GM23338 (cell line): ENCODE data around the gene FAM83C. TPM values are rescaled to one million over a fixed set of nuclear protein-coding genes. Genes with fewer than 3 reads are reported as not detected.

ENCODE experiments used
- ATAC-seq: fragments of 200-7000 bp; cut with Tn5 transposase; 3 replicates; pipeline ENCODE4 v1.9.1; 2020
- DNase-seq: peaks from one replicate; pipeline ENCODE4 v3.0.0-alpha.2; 2015; ENCODE audit warnings: low spot score
- H2AFZ ChIP-seq: fragments of 200-600 bp; sonication (generic); 2 replicates; pipeline ENCODE4 v1.8.0; 2016; ENCODE audit warnings: antibody characterized with exemption, mild to moderate bottlenecking, moderate library complexity
- H3F3A ChIP-seq: fragments of 200-600 bp; sonication (generic); replicated peaks from 2 replicates; pipeline ENCODE4 v1.8.0; 2017; ENCODE audit warnings: antibody characterized with exemption, mixed run types, low read depth
- H3K27ac ChIP-seq: fragments of 200-600 bp; sonication (generic); 2 replicates; pipeline ENCODE4 v1.6.1; 2016; ENCODE audit warnings: low read depth
- H3K27me3 ChIP-seq: fragments of 200-600 bp; sonication (generic); 2 replicates; pipeline ENCODE4 v1.8.0; 2016; ENCODE audit warnings: mild to moderate bottlenecking, mixed run types, moderate library complexity; ENCODE audit not compliant: insufficient read depth
- H3K36me3 ChIP-seq: fragments of 200-600 bp; sonication (generic); 2 replicates; pipeline ENCODE4 v1.8.0; 2016; ENCODE audit warnings: mild to moderate bottlenecking; ENCODE audit not compliant: insufficient read depth
- H3K4me1 ChIP-seq: fragments of 200-600 bp; sonication (generic); 2 replicates; pipeline ENCODE4 v1.8.0; 2016; ENCODE audit warnings: mild to moderate bottlenecking, moderate library complexity; ENCODE audit not compliant: insufficient read depth
- H3K4me2 ChIP-seq: fragments of 200-600 bp; sonication (generic); 2 replicates; pipeline ENCODE4 v1.7.1; 2017; ENCODE audit warnings: mixed run types
- H3K4me3 ChIP-seq: fragments of 200-600 bp; sonication (generic); 2 replicates; pipeline ENCODE4 v1.6.1; 2016; ENCODE audit warnings: mixed run types
- H3K79me2 ChIP-seq: fragments of 200-600 bp; sonication (generic); replicated peaks from 2 replicates; pipeline ENCODE4 v1.8.0; 2017; ENCODE audit warnings: mild to moderate bottlenecking; ENCODE audit not compliant: insufficient read depth
- H3K9me2 ChIP-seq: fragments of 200-600 bp; sonication (generic); 2 replicates; pipeline ENCODE4 v1.8.0; 2017; ENCODE audit not compliant: insufficient read depth
- H4K20me1 ChIP-seq: fragments of 200-600 bp; sonication (generic); replicated peaks from 2 replicates; pipeline ENCODE4 v1.8.0; 2017; ENCODE audit warnings: mild to moderate bottlenecking; ENCODE audit not compliant: insufficient read depth
- H3K27ac Mint-ChIP-seq: 2 replicates; pipeline ENCODE4 v1.8.0; 2020; ENCODE audit warnings: inconsistent platforms, mild to moderate bottlenecking, moderate library complexity, mixed read lengths
- H3K27me3 Mint-ChIP-seq: 3 replicates; pipeline ENCODE4 v1.8.0; 2022; ENCODE audit warnings: low read depth, mild to moderate bottlenecking, moderate library complexity, mixed read lengths, inconsistent platforms; ENCODE audit not compliant: insufficient read depth, poor library complexity
- H3K36me3 Mint-ChIP-seq: 3 replicates; pipeline ENCODE4 v1.8.0; 2021; ENCODE audit warnings: low read depth, mild to moderate bottlenecking, inconsistent platforms, moderate library complexity, mixed read lengths
- H3K4me1 Mint-ChIP-seq: 3 replicates; pipeline ENCODE4 v1.8.0; 2020; ENCODE audit warnings: mild to moderate bottlenecking, inconsistent platforms, mixed read lengths
- H3K4me3 Mint-ChIP-seq: 3 replicates; pipeline ENCODE4 v1.8.0; 2021; ENCODE audit warnings: moderate library complexity, mild to moderate bottlenecking, inconsistent platforms, mixed read lengths
- H3K9me3 Mint-ChIP-seq: 3 replicates; pipeline ENCODE4 v1.8.0; 2020; ENCODE audit warnings: moderate library complexity, mild to moderate bottlenecking, inconsistent platforms, mixed read lengths
- CREB1 ChIP-seq: fragments of 250-450 bp; sonication (Bioruptor Pico); IDR thresholded peaks from 2 replicates; pipeline ENCODE4 v1.5.0; 2020; ENCODE audit warnings: low read depth, mild to moderate bottlenecking, moderate library complexity
- CTCF ChIP-seq, 2 experiments: fragments of 200-600 bp in 1 of 2; sonication (generic) in 1 of 2; conservative IDR thresholded peaks; 2 replicates each; pipeline versions ENCODE4 v1.5.1 to v1.6.1; 2016 to 2017; ENCODE audit warnings: antibody characterized with exemption in 2 of 2, low read depth in 2 of 2, mild to moderate bottlenecking in 2 of 2, moderate library complexity in 1 of 2
- ETS1 ChIP-seq: IDR thresholded peaks from 2 replicates; pipeline ENCODE4 v1.6.1; 2016; ENCODE audit warnings: antibody characterized with exemption
- EZH2 ChIP-seq: fragments of 200-600 bp; sonication (generic); IDR thresholded peaks from one replicate; pipeline ENCODE4 v1.8.0; 2017; ENCODE audit warnings: antibody characterized with exemption, mild to moderate bottlenecking, low read depth; ENCODE audit not compliant: unreplicated experiment
- EZH2phosphoT487 ChIP-seq: fragments of 200-600 bp; sonication (generic); IDR thresholded peaks from one replicate; pipeline ENCODE4 v1.8.1; 2018; ENCODE audit warnings: antibody characterized with exemption; ENCODE audit not compliant: unreplicated experiment
- JUNB ChIP-seq: IDR thresholded peaks from one replicate; pipeline ENCODE4 v1.6.1; 2016; ENCODE audit warnings: antibody characterized with exemption; ENCODE audit not compliant: unreplicated experiment
- NANOG ChIP-seq: IDR thresholded peaks from 2 replicates; pipeline ENCODE4 v1.6.1; 2016; ENCODE audit warnings: antibody characterized with exemption, borderline replicate concordance
- POLR2AphosphoS5 ChIP-seq: IDR thresholded peaks from 2 replicates; pipeline ENCODE4 v1.6.1; 2016; ENCODE audit warnings: antibody characterized with exemption, low read depth
- REST ChIP-seq: IDR thresholded peaks from one replicate; pipeline ENCODE4 v1.6.1; 2018; ENCODE audit warnings: antibody characterized with exemption; ENCODE audit not compliant: unreplicated experiment
- STAT1 ChIP-seq: IDR thresholded peaks from one replicate; pipeline ENCODE4 v1.6.1; 2016; ENCODE audit warnings: antibody characterized with exemption; ENCODE audit not compliant: unreplicated experiment
- ZNF114 ChIP-seq: fragments of 250-450 bp; sonication (Bioruptor Pico); IDR thresholded peaks from 2 replicates; pipeline ENCODE4 v1.5.0; 2020; ENCODE audit warnings: mild to moderate bottlenecking, moderate library complexity
- ZNF331 ChIP-seq: fragments of 250-450 bp; sonication (Bioruptor Pico); IDR thresholded peaks from 2 replicates; pipeline ENCODE4 v1.5.0; 2020; ENCODE audit warnings: low read depth, mild to moderate bottlenecking, moderate library complexity
- ZNF462 ChIP-seq: fragments of 250-450 bp; sonication (Bioruptor Pico); IDR thresholded peaks from 2 replicates; pipeline ENCODE4 v1.5.0; 2020; ENCODE audit warnings: mild to moderate bottlenecking, moderate library complexity
- polyA plus RNA-seq: library from polyadenylated mRNA; unstranded; fragments of >200 nt; fragmentation: Nextera tagmentation; extraction: Ambion mirVana; gene quantifications from 2 replicates; pipeline ENCODE4 v1.2.1, GENCODE V29; 2016
- total RNA-seq: library from RNA; depleted of rRNA; stranded (reverse); fragments of >200 nt; shearing (Covaris generic); gene quantifications from 2 replicates; pipeline ENCODE4 v1.2.3, GENCODE V29; 2014

The FAM83C gene
- total and polyA plus RNA-seq, 2 experiments from 2014 or later = 0.10 TPM; not detected in 1

GRCh38 chr20:35286899-35287508 is 5.2 kb downstream of the FAM83C start:
- Histone ChIP-seq H3K9me2 (no peaks in the 10 kb centered on the region), H3K4me1 (peaks cover 6% of the 10 kb centered on the region; the same call in 1 of the 2 replicates), H3F3A (peaks cover 9% of the 10 kb centered on the region; the same call in 1 of the 2 replicates), H3K4me2 (no peak overlapping the region), H3K36me3 (peaks cover 12% of the 10 kb centered on the region), H3K27me3 (no peaks in the 10 kb centered on the region), H4K20me1 (peaks cover 11% of the 10 kb centered on the region; the same call in 1 of the 2 replicates), H3K4me3 (no peak overlapping the region), H3K79me2 (peaks cover 23% of the 10 kb centered on the region), H3K27ac (no peak overlapping the region), H2AFZ (no peak overlapping the region)
- H3K9me3 Mint-ChIP-seq = no peaks in the 10 kb centered on the region; the same call in 2 of the 3 replicates
- no peak overlapping the region for H3K27ac Mint-ChIP-seq
- no peak overlapping the region for H3K4me3 Mint-ChIP-seq
- peaks cover 20% of the 10 kb centered on the region for H3K27me3 Mint-ChIP-seq
- DNase-seq = no peak
- H3K36me3 Mint-ChIP-seq = peaks cover 22% of the 10 kb centered on the region
- peaks cover 15% of the 10 kb centered on the region for H3K4me1 Mint-ChIP-seq
- TF ChIP-seq ZNF331 (CRISPR knock-in tag) (no peak), EZH2phosphoT487 (no peak), REST (no peak), EZH2 (no peak), ETS1 (no peak), CTCF (conservative IDR thresholded peaks at IDR 0.05; ENCODE audit: low read depth in 2 of 2) (no peak), STAT1 (no peak), ZNF114 (CRISPR knock-in tag) (no peak), POLR2AphosphoS5 (no peak), JUNB (no peak), NANOG (no peak), CREB1 (CRISPR knock-in tag) (no peak), ZNF462 (no peak)
- no peak for ATAC-seq
